Activated effector memory CD4-positive, alpha-beta T cell treated with Interleukin-2 at 50 U/mL for 16 hours (primary cell): Measurements from ENCODE around the gene CIAO2A.

Source experiments
- DNase-seq: peaks from one replicate; pipeline ENCODE4 v3.0.0-alpha.2; 2020

The CIAO2A gene

DNA sequence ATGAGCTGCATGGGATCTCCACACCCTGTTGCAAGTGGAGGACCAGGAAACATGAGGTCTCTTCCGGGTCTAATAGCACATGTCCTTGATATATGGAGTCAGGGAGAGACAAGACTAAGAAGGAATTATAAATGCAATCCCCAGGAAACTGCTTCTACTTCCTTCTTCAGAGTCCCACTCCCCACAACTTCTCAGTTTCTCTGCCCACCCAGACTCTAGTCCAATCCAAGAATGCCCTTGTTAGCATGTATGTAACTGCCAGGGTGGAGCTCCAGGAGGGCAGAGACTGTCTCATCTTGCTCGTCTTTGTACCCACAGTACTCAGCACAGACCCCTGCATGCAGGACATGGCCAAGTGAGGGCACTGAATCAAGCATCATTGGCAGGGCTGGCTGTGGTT lies 55.7 kb downstream of the CIAO2A start:
- DNase-seq = no peak

DNA sequence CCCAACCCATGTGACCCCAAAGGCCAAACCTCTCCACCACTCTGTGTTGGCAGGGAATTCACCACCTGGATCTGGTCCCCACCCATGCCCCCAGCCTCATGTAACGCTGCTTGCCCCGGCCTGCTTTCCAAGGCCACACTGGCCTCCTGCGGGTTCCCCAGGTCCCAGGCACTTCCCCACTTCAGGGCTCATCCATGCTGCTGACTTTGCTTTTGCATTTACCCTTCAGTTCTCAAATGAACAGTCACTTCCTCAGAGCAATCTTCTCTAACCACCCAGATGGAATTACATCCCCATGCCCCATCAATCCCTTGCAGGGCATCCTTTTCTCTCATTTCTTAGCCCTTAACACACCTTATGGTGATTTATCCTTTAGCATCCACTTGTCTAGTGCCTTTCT lies 56.5 kb downstream of the CIAO2A start:
- no peak for DNase-seq

- no peak for DNase-seq
Measured at GRCh38 chr15:64035525-64035924, 58.1 kb downstream of the CIAO2A start.

DNA sequence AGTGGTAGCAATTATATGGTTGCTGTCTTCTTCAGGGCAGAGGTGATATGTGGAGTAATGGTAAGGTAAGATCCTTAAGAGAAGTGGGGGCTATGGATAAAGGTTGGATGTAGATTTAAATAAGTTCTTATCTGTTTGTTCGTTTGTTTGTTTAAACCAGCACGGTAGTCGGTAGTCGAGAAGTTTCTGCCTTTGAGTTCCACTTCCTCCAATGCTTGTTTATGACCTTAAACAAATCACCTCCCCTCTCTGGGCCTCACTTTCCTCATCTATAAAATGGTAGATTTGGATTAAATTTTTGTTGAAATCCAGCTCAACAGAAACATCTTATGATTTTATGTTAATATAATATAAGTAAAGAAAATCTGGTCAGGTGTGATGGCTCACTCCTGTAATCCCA lies 59.1 kb downstream of the CIAO2A start:
- DNase-seq = no peak

GRCh38 chr15:64032329-64032728 lies 61.3 kb downstream of the CIAO2A start:
- no peak for DNase-seq

DNA sequence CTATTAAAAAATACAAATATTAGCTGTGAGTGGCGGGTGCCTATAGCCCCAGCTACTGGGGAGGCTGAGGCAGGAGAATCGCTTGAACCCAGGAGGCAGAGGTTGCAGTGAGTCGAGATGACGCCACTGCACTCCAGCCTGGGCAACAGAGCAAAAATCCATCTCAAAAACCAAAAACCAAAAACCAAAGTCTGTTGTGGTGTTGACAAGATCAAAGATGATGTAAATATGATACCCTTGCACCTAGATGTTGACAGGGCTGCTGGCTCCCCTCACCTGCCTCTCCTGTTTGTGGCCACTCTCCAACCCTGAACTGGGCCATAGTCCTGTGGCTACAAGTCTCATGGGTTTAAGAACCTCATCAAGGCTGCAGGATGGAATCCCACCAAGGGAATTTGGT lies 63.5 kb downstream of the CIAO2A start:
- no peak for DNase-seq

- DNase-seq = no peak
Measured at GRCh38 chr15:64029633-64030032, 64.0 kb downstream of the CIAO2A start.

GRCh38 chr15:64029110-64029509 lies 64.5 kb downstream of the CIAO2A start:
- DNase-seq = no peak

DNA sequence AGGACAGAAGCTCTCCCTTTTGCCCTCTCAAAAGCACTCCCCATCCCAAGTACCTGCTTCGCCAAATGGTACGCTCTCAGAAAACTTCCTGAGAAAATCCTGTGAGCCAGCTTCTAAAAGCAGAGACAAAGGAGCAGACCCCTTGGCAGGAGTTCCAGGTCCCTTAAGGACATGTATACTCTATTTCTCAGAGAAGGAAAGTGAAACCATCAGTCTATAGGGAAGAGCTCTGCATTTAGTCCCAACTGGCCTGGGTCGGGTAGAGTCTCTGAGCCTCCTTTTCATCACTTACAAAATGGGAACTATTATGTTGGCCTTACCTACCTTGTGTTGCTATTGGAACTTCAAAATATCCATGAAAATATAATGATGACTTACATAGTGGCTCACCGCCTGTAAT lies 67.0 kb downstream of the CIAO2A start:
- DNase-seq = no peak

- DNase-seq = no peak
Measured at GRCh38 chr15:64024172-64025050, 69.2 kb downstream of the CIAO2A start.

GRCh38 chr15:64023220-64023619 lies 70.4 kb downstream of the CIAO2A start:
- DNase-seq = no peak

- no peak for DNase-seq
Measured at GRCh38 chr15:64022571-64022970, 71.1 kb downstream of the CIAO2A start.
